Stimulated activated CD4-positive, alpha-beta T cell treated with anti-CD3 and anti-CD28 coated beads, Interleukin-12 subunit alpha, Interleukin-12 subunit beta, amount 100 ng/mL, for 48 hours (primary cell): ENCODE results near the gene STOML3.
"Not testable (repeated sequence)": the region's sequence is repeated elsewhere in the genome, so short reads cannot be mapped to it uniquely, and the experiment has no call there.

Experiments
- DNase-seq, 3 donors: peaks; one replicate each; pipeline ENCODE4 v3.0.0-alpha.2; 2020; ENCODE audit warnings: low read depth in 2 of 3, low spot score in 1 of 3

Gene STOML3

GRCh38 chr13:38990693-38991092, at the start of gene STOML3:
Gene STOML3 (minus strand): TSS chr13:38990831. CDS start chr13:38990721, 110 bp downstream.
- no peak for DNase-seq

GRCh38 chr13:39040206-39040605, 49.6 kb upstream of the STOML3 start:
- DNase-seq = no peak

GRCh38 chr13:39039041-39039440, 48.4 kb upstream of the STOML3 start:
- DNase-seq = no peak

GRCh38 chr13:39038569-39039030, 48.0 kb upstream of the STOML3 start:
- peak; percentile 46 to 57 (median 54) for DNase-seq

GRCh38 chr13:39037880-39038568, 47.4 kb upstream of the STOML3 start, which contains the start of the genes NHLRC3 and PROSER1:
Gene NHLRC3 (plus strand): TSS chr13:39038456. CDS start chr13:39038640, 184 bp downstream.
Gene PROSER1 (minus strand): TSS chr13:39038089. CDS start chr13:39037242, 847 bp downstream.
- DNase-seq = peak; percentile 64 to 81 (median 66)

GRCh38 chr13:39037410-39037879, 46.8 kb upstream of the STOML3 start:
- no peak for DNase-seq

GRCh38 chr13:39036212-39036611, 45.6 kb upstream of the STOML3 start:
- no peak for DNase-seq

- DNase-seq = no peak
These were observed 45.2 kb upstream of the STOML3 start for GRCh38 chr13:39035799-39036198.

GRCh38 chr13:39035204-39035603, 44.6 kb upstream of the STOML3 start:
- DNase-seq = no peak

GRCh38 chr13:39034085-39034484, 43.5 kb upstream of the STOML3 start:
- no peak for DNase-seq

GRCh38 chr13:39032150-39032549, 41.5 kb upstream of the STOML3 start:
- DNase-seq = no peak

- no peak for DNase-seq
These were observed 34.8 kb upstream of the STOML3 start for GRCh38 chr13:39025433-39025839.

GRCh38 chr13:39023761-39024160, 33.1 kb upstream of the STOML3 start:
- DNase-seq = no peak

GRCh38 chr13:39023316-39023715, 32.7 kb upstream of the STOML3 start:
- no peak for DNase-seq

- DNase-seq = no peak
These were observed 30.3 kb upstream of the STOML3 start for GRCh38 chr13:39020853-39021462.

- DNase-seq = no peak
These were observed 26.2 kb upstream of the STOML3 start for GRCh38 chr13:39016787-39017186.

- DNase-seq = no peak
These were observed 25.5 kb upstream of the STOML3 start for GRCh38 chr13:39016087-39016486.

GRCh38 chr13:39013462-39013861, 22.8 kb upstream of the STOML3 start:
- no peak for DNase-seq

- no peak for DNase-seq
These were observed 22.0 kb upstream of the STOML3 start for GRCh38 chr13:39012608-39013007.

- not testable (repeated sequence) for DNase-seq
These were observed 15.9 kb upstream of the STOML3 start for GRCh38 chr13:39006371-39007111.

GRCh38 chr13:38998739-38999138, 8.1 kb upstream of the STOML3 start:
- DNase-seq = no peak

GRCh38 chr13:38993381-38993780, 2.8 kb upstream of the STOML3 start:
- DNase-seq = no peak
